Measurements from ENCODE around the gene ASB9.
"Not testable (repeated sequence)": the region's sequence is repeated elsewhere in the genome, so short reads cannot be mapped to it uniquely, and the experiment has no call there.

The ASB9 gene, protein sequence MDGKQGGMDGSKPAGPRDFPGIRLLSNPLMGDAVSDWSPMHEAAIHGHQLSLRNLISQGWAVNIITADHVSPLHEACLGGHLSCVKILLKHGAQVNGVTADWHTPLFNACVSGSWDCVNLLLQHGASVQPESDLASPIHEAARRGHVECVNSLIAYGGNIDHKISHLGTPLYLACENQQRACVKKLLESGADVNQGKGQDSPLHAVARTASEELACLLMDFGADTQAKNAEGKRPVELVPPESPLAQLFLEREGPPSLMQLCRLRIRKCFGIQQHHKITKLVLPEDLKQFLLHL

DNA sequence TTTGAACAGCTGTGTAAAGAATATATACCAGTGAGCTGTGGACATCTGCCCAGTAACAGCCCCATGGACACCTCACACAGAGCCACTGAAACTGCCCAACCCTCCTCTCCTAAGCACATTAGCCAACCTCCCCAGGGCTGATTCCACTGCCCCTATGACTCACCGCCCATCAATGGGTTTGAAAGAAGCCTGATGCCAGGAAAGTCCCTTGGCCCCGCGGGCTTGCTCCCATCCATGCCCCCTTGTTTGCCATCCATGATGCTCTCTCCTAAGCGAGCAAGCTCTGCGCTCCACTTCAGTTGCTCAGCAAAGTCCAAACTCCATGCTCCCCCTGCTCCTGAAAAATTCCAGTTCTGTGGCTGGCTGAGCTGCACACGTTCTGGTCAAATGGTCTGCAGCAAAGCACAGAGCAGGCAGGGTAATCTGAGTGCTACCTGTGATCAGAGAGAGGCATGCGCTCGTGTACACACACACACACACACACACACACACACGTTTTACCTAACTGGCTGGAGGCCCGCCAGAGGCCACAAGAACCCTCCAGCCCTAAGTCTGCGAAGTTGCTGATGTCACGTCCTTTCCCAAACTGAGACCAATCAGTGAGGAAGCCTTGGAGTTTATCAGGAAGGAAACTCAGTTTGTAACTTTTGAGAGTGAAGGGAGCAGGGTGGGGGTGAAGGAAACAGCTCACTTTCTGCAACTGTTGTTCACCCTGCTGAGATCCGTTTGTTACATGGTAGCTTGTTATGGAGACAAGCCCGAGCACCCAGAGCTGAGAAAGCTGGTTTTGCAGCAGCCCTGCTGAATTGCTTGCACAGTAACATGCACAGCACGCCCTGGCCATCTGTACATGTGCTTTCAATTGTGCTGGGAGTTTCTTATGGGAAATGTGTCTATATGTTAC, at the start of gene ASB9:
Gene ASB9 (minus strand): TSS at position 466 of the 904 bp plus-strand sequence. CDS start 209 bp downstream, at position 257.
- DNase-seq (ENCODE audit: low read depth, low spot score), result peak; percentile 12

DNA sequence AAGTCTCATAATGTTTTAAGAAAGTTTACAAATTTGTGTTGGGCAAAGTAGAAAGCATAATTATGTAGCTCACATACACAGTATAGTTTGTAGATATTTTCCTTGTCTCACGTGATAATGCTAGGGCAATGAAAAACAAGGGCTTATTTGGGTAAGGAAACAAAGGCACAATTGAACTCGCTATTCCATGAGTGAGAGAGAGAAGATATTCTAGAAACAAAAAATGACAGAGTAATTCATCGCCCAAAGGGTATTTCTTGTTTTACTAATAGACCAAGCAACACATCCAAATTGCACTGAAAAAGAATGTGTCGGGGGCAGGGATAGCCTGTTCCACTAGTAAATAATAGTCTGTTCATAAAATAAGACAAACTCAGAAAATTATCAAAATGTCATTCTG, 49.2 kb upstream of the ASB9 start:
- no peak for DNase-seq (ENCODE audit: low read depth, low spot score)

DNA sequence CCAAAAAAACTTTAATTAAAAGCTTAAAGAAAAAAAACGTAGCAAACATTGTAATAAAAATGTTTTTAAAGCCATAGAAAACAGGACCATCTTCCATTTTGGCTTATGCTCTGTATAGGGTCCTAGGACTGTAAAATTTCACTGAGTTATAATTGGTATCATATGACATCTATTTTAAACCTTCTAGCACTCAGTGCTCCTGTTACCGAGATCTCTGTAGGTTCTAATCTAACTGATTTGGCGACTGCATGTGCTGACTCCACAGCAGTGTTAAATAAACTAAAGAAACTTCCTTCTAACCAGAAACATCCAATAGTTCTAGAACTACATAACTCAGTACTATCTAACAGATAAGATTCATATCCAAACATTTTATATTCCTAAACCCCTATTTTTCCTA, 45.6 kb upstream of the ASB9 start, which contains the start of gene ASB11:
Gene ASB11 (minus strand): TSS at position 132 of the 400 bp plus-strand sequence. CDS start 35 bp downstream, at position 97.
- DNase-seq (ENCODE audit: low read depth, low spot score), result no peak

DNA sequence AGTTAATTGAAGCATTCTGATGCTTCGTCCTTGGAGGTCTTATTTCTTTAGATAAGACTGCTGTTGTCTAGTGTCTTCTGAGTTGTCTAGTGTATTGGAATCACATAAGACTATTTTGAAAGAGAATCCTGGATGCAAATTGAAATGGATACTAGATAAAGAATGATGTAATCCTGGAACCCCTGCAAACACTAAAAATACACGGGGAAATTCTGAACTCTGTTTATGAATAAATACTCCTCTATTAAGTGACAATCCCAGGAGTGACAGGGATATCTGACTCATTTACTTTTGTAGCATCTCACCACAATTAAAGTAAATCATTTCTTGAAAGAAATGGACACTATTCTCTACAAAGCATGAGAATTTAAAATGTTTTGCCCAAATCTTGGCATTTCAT, 44.6 kb upstream of the ASB9 start:
- DNase-seq (ENCODE audit: low read depth, low spot score), result no peak

DNA sequence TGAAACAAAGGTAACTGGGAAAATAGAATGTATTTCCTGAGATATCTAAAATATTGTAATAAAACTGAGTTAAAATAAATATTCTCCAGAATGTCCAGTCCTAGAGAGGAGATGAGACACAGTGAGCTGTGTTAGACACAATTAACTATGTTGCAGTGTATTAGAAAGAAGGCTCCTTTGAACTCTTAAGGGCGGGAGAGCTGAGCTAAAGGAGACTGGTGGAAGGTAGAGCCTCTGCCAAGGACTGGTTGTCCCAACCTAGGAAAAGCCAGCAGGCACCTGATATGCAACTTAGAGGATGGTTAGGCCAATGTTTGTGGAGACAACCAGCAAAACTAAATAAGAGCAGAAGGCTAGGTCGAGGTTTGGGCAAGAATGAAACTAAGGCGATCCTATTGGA, 41.2 kb upstream of the ASB9 start:
- DNase-seq (ENCODE audit: low read depth, low spot score), result no peak

DNA sequence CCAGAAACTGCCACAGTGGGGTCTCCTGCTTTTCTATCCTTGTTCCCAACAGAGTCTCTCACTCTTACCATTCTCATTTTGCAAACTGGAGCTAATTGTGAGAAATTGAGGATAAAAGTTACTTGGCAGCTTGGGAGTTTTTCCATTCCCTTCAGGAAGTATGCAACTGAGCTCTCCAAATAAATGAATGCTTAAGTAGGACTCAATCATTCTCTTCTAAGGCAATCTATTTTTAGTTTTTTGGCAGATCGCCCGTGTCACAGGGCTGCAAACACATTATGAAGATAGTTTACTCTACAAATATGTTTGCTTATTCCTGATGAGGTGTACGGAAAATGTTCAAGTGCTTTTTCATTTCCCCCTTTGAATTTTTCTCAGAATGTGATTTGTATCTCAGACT, 40.2 kb upstream of the ASB9 start:
- no peak for DNase-seq (ENCODE audit: low read depth, low spot score)

DNA sequence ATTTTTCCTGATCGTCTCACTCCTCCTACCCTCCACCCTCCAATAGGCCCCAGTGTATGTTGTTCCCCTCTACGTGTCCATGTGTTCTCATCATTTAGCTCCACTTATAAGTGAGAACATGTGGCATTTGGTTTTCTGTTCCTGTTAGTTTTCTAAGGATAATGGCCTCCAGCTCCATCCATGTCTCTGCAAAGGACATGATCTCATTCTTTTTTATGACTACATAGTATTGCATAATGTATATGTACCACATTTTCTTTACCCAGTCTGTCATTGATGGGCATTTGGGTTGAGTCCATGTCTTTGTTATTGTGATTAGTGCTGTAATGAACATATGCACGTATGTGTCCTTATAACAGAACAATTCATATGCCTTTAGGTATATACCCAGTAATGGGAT, 36.0 kb upstream of the ASB9 start:
- not testable (repeated sequence) for DNase-seq (ENCODE audit: low read depth, low spot score)

DNA sequence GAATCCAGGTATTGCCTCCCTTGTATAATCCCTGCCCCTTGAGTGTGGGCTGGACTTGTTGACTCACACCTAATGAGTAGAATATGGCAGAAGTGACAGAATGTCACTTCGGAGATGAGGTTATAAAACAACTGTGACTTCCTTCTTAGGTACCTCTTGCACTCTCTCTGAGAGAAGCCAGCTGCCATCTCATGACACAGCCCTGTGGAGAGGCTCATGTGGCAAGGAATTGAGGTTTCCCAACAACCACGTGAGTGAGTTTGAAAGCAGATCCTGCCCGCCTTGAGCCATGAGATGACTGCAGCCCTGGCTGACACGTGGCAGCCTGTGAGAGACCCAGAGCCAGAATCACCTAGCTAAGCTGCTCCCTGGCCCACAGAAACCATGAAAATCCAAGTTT, 32.0 kb upstream of the ASB9 start:
- no peak for DNase-seq (ENCODE audit: low read depth, low spot score)

DNA sequence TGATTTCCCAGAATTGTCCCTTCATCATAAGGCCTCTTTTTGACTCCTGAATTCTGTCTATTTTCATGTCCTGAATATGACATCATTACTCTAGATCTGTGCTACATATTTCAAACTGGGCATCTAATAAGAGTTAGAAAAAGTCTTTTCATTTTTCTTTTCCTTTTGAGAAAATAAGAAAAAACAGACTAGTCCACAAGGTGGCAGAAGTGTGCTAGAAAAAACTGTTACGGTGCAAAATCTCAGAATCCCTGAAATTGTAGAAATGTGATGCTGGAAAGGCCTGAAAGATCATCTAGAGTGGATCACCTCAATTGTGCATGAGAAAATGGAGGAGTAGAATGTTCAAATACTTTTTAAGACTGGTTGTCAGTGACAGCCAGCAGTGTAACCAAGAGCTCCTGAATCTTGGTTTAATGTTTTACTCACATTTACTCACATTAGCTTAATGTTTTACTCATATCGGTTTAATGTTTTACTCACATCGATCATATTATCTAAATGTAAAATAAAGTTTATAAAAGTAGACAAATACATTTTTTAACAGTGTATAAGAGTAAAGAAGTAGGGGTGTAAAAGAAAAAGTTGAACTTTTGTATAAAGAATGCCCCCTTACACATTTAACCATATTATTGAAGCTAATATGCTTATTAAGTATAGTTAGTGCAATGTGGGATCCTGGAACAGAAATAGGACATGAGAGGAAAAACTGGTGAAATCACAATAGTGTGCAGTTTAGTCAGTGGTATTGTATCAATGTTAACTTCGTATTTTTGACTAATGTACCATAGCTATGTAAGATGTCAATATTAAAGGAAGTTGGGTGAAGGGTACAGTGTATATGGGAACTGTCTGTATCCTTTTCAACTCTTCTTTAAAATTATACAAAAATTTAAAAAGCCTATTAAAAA, 30.3 kb upstream of the ASB9 start:
- DNase-seq (ENCODE audit: low read depth, low spot score), result no peak

DNA sequence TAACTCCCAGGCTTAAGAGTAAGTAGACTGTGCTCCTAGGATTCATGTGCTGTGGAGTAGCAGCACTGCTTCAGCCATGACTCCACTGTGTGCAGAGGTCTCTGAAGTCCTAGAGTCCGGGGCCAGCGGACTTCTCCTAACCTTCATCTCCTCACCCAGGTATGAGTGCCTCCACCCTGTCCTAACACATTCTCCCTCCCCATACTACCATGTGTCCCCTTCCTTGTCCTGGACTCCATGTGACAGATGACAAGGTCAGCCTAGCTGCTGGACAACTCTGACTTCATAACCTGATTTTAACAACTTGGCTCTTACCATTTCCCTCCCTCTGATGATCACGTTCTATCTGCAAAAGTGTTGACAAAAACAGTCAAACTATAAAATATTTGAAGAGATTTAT, 28.9 kb upstream of the ASB9 start:
- DNase-seq (ENCODE audit: low read depth, low spot score), result no peak

DNA sequence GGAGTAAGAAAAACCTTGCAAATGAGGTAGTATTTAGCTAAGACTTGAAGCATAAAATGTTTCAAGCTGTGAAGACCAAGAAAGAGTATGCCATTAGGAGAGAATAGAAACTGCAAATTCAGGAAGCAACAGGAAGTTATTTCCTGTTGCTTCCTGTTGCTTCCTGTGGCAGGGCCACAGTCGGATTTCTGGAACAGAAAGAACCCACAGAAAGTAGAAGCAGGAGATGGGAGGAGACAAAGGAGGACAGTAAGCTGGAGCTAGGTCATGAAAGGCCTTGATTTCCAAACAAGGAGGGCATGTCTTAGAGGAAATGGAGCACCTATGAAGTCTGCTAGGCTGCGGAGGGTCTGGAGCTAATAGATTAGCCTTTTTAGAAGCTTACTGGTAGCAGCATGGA, 28.3 kb upstream of the ASB9 start:
- DNase-seq (ENCODE audit: low read depth, low spot score), result no peak

DNA sequence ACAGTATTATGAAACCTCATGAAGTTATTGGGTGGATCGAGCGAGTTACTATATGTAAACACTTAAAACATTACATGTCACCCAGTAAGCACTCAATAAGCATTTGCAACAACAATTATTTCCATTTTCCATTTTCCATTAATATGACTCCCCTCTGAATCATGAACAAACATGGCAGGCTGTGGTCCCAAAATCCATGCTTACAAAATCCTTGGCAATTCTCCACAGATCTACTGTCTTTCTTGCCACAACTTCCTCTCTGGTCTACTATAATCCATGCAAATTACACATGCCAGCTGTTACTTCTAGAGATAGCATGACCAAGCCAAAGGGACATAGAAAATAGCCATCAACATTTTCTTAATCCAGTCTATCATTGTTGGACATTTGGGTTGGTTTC, 23.6 kb upstream of the ASB9 start:
- no peak for DNase-seq (ENCODE audit: low read depth, low spot score)

DNA sequence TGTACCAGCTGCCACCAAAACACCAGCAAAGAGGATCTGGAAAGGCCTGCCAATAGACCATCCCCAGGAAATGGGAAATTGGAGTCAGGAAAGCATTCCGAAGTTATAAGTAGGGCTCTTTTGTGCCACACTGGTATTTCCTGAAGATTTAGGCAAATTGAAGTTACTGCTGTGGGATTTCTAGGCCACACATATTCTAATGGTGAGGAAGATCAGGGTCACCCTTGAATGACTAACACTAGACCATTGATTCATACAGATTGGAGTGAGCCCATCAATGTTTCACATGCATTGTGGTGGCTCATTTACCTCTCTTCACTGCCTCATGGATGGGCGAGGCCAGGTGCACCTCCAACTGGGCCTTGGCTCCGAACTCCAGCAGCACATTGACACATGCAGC, 23.0 kb upstream of the ASB9 start:
- DNase-seq (ENCODE audit: low read depth, low spot score), result no peak

DNA sequence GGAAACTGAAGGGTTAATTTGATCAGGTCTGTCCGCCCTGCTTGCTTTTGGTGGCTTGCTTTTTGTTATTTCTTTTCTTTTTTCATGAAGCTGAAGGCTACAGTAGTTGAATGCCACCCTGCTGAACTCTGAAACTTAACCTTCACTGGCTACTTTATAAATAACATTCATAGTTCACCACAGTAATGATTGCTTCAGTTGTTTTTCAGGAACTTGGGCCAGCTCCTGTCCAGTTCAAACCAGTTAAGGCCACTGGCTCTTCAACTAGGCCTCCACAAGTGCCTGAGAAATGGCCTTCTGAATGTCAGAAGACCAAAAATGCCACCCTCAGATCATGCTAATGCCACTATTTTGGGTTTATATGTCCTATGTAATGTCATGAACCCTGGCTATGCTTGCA, 7.7 kb upstream of the ASB9 start:
- no peak for DNase-seq (ENCODE audit: low read depth, low spot score)

DNA sequence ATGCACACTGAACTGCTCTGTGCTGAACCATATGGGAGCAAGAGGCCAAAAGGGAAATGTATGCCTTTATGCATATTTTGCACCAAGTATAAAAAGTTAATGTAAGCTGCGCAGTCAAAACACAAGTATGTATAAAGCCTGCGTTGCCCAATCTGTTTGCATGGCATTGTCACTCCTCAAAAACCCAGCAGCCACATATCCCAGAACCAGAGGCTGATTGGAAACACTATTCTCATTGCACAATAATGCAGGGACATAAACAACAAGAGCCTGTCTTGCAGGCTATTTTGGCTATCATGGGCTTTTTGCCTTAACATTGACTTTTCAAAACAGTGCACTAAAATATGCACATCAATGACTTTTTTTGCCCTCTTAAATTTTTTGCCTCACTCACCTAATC, 5.1 kb upstream of the ASB9 start:
- DNase-seq (ENCODE audit: low read depth, low spot score), result no peak

DNA sequence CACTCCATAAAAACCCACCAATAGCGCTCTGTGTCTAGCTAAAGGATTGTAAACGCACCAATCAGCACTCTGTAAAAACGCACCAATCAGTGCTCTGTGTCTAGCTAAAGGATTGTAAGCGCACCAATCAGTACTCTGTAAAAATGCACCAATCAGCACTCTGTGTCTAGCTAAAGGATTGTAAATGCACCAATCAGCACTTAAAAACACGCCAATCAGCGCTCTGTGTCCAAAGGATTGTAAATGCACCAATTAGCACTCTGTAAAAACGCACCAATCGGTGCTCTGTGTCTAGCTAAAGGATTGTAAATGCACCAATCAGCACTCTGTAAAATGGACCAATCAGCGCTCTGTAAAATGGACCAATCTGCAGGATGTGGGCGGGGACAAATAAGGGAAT, 3.4 kb upstream of the ASB9 start:
- DNase-seq (ENCODE audit: low read depth, low spot score), result not testable (repeated sequence)

DNA sequence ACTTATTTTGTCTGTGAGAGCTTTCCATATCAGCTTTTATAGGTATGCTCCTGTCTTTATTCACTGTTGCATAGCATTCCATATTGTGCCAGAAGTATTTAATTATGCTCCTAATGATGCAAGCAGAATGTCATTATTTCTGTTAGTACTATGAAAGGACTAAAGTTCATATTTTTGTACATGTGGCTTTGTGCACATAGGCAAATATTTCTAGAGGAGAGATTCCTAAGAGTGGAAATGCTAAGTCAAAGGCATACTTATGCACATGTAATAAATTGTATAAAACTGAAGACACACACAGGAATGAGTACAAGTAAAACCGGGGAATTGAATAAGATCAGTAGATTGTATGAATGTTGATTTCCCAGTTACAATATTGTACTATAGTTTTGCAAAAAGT, 1.9 kb upstream of the ASB9 start:
- DNase-seq (ENCODE audit: low read depth, low spot score), result no peak

DNA sequence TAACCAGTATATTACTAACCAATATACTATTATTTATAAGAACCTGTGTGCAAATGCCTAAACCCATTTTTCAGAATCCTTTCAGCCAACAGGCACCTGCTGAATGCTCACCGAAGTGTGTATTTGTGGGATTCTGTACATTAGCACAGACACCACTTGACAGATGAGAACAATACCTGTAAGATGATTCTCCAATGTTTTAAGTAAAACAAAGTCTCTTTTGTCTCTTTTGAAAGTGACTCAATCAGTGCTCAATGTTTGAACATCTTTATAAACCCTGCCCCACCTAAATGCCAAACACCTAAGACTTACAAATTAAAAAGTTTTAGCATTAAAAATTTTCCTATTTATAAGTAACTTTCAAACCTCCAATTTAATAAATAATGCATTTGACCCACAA, 763 bp downstream of the ASB9 start:
- no peak for DNase-seq (ENCODE audit: low read depth, low spot score)

DNA sequence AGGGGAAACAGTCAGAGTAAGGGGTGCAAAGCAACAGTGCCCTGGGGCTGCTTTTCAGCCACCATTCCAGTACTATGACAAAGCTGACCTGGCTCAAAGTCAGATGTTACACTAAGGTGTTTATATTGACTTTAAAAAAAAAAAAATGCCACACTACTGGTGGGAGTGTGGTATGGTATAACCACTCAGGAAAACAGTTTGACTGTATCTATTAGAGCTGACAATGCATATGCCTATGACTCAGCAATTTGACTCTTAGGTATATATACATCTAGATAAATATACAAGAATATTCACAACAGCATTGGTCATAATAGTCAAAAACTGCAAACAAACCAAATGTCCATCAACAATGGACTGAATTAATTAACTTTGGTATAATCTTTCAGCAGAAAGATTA, 15.0 kb downstream of the ASB9 start:
- no peak for DNase-seq (ENCODE audit: low read depth, low spot score)

DNA sequence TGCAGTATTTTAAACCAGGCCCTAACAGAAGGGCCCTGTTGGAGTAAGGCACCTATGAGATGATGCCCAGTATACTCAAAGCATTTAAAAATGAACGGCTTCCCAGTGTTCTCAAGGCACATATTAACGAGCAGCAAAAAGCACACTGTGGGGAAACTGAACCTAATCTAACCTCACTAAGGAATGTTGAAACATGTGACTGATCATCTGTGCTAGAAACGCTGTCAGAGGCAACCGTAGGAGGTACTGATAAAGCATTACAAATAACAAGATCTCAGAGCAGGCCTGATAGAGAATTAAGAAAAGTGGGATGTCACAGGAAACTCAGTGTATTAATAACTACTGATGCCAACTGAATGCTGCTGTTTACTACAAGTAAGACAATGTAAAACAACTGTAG, 24.0 kb downstream of the ASB9 start:
- no peak for DNase-seq (ENCODE audit: low read depth, low spot score)

DNA sequence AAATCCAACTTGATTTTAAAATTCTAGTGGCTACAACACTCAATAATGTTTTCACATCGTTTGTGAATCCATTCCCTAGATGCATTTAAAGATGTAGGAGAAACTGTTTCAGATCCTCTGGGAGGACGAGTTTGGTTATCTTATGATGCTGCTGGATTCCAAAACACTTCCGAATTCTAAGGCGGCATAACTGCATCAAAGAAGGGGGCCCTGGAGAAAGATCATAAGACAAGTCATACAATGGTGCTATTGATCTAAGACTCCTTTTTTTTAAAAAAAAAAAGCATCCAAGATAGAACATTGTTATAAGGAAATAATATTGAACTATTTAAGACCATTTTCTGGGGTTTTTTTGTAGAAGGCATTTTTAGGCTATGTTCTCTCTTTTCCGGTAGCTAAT, 25.5 kb downstream of the ASB9 start:
- no peak for DNase-seq (ENCODE audit: low read depth, low spot score)

Data from smooth muscle cell of the brain vasculature (primary cell).